HL-60 (cell line): Measurements from ENCODE around the gene HAVCR1.

Experiments
- GABPA ChIP-seq: IDR thresholded peaks from 2 replicates; pipeline ENCODE4 v1.6.1; 2012; ENCODE audit warnings: low read depth
- TF ChIP-seq, protein P1 (sequence below): IDR thresholded peaks from 2 replicates; pipeline ENCODE4 v1.6.1; 2012; ENCODE audit warnings: low read depth; ENCODE audit not compliant: insufficient replicate concordance

DNA sequence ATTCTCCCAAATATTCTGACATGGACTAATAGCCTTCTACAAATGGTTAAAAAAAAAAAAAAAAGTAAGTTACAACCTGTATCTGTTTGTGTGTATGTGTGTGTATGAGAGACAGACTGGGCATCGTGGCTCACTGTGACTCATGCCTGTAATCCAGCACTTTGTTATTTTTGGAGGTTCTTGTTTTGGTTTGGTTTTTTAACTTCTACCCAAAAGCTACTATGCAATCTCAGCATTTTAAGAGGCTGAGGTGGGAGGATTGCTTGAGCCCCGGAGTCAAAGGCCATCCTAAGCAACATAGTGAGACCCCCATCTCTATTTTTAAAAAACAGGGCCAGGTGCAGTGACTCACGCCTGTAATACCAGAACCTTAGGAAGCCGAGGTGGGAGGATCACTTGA lies 17.6 kb upstream of the HAVCR1 start:
- no peak for TF ChIP-seq GABPA
- TF ChIP-seq, protein P1, sequence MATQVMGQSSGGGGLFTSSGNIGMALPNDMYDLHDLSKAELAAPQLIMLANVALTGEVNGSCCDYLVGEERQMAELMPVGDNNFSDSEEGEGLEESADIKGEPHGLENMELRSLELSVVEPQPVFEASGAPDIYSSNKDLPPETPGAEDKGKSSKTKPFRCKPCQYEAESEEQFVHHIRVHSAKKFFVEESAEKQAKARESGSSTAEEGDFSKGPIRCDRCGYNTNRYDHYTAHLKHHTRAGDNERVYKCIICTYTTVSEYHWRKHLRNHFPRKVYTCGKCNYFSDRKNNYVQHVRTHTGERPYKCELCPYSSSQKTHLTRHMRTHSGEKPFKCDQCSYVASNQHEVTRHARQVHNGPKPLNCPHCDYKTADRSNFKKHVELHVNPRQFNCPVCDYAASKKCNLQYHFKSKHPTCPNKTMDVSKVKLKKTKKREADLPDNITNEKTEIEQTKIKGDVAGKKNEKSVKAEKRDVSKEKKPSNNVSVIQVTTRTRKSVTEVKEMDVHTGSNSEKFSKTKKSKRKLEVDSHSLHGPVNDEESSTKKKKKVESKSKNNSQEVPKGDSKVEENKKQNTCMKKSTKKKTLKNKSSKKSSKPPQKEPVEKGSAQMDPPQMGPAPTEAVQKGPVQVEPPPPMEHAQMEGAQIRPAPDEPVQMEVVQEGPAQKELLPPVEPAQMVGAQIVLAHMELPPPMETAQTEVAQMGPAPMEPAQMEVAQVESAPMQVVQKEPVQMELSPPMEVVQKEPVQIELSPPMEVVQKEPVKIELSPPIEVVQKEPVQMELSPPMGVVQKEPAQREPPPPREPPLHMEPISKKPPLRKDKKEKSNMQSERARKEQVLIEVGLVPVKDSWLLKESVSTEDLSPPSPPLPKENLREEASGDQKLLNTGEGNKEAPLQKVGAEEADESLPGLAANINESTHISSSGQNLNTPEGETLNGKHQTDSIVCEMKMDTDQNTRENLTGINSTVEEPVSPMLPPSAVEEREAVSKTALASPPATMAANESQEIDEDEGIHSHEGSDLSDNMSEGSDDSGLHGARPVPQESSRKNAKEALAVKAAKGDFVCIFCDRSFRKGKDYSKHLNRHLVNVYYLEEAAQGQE = no peak
